ENCODE measurements around the gene CTH.
"Not testable (repeated sequence)": the region's sequence is repeated elsewhere in the genome, so short reads cannot be mapped to it uniquely, and the experiment has no call there.

CTH gene

DNA sequence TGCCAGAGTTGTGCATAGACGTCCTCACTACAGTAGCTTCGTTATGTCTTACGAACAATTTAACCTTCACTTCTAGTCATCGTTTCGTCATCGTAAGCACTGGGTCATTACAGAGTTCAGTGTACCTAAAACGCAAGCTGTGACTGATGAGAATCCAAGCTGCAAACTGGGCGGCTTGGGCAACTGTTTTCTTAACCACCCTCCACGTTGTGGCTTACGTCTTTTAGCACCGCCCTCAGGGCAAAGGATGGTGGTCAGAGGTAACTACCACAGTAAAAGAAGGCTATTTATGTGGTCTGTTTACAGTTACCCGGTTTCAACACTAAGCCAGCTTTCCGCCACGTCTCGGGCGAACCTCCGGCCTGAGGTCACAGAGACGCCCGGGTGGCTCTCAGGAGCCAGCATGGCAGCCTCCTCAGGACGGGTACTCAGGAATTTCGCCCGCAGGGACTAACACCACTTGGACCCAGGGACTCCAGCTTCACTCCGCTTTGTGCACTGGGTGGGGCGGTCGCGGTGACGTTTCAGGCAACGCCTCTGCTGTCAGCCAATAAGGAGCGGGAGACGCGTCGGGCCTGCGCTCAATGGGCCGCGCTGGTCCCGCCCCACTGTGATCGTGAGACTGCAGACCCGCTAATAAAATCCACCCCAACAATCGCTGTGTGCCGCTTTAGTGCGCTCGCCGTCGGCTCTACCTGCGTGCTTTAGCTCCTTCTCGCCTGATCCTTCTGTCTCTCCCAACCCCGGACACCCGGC, at the start of gene CTH:
TSS of gene CTH (plus strand) at position 665 of the 756 bp plus-strand sequence. CDS start 148 bp downstream, outside the sequence.
- peak; percentile 91 for DNase-seq

DNA sequence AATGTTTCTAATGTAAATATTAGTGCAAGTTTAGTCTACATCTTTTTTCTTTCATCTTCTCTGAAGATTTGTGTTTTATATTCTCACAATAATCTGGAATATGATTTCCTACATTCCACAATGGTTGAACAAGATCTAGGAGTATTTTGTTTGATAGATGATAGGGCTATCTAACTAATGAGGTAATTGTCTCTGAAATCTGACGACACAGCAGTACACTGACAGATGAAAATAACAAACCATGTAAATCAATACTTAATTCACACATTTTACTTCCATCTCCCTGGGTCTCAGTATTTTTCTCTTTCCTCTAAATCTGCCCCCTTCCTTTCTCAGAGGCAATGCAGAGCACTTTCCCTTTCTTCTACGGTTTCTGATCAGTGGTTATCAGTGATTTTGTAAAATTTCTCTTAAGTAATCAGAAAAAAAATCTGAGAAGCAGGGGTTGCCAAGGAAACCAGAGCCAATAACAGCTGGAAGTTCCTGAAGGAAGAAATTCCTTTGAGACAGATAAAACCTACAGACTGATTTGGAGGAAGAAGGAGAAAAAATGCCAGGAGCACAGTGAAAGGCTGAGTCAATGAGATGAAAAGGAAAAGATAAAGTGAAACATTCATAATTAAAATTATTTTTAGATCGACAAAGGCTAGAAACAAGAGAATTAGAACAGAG, 49.2 kb upstream of the CTH start:
- no peak for DNase-seq

DNA sequence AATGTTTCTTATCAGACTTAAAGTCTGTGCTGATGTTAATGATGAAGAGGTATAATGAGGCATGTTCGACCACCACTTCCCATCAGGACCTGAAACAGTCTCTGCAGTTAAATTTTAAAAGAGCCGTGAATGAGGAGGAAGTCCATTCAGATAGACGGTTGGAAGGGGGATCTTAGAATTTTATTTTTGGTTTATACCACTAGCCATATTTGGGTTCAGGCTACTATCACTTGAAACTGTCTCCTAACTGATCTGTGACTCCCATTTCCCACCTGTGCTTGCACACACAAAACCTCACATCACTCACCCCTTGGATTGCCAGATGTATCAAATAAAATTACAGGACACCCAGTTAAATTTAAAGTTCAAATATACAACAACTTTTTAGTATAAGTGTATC, 46.6 kb upstream of the CTH start:
- DNase-seq, result no peak

DNA sequence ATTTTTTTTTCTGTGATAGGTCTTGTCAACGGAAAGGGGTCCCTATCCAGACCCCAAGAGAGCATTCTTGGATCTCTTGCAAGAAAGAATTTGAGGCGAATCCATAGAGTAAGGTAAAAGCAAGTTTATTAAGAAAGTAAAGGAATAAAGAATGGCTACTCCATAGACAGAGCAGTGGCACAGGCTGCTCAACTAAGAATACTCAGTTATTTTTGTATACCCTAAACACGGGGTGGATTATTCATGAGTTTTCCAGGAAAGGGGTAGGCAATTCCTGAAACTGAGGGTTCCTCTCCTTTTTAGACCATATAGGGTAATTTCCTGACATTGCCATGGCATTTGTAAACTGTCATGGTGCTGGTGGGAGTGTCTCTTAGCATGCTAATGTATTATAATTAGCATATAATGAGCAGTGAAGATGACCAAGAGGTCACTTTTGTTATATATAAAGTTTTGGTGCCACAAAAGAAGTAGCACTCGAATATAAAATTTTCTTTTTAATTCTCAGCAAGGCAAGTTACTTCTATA, 44.6 kb upstream of the CTH start:
- DNase-seq, result not testable (repeated sequence)

DNA sequence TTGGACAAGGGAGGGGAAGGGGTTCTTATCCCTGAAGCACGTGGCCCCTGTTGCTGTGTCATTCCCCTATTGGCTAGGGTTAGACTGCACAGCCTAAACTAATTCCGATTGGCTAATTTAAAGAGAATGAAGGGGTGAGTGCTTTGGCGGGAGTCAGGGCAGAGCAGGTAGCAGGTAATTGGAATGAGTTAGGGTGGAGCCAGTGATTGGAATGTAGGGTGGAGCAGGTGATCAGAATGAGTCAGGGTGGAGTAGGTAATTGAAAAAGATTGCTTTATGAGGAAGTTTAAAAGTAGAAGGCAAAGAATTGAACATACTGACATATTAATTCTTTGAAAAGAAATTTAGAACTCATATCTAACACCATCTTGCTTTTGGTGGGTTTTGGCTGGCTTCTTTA, 44.1 kb upstream of the CTH start:
- DNase-seq, result not testable (repeated sequence)

DNA sequence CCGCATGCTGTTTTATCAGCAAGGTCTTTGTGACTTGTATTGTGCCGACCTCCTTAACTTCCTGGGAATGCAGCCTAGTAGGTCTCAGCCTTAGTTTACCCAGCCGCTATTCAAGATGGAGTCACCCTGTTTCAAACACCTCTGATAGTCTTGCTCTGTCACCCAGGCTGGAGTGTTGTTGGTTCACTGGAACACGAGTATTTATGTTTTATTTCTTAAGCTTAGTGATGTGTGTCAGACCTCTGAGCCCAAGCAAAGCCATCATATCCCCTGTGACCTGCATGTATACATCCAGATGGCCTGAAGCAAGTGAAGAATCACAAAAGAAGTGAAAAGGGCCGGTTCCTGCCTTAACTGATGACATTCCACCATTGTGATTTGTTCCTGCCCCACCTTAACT, 43.7 kb upstream of the CTH start:
- not testable (repeated sequence) for DNase-seq

DNA sequence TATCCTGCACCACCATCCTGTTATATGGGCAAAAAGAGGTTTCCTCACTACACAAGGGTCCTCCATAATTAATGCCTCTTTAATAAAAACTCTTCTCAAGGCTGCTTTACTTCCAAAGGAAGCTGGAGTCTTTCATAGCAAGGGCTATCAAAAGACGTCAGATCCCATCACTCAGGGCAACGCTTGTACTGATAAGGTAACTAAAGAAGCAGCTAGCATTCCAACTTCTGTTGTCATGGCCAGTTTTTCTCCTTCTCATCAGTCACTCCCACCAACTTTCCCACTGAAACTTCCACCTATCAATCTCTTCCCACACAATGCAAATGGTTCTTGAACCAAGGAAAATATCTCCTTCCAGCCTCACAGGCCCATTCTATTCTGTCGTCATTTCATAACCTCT, 39.5 kb upstream of the CTH start:
- not testable (repeated sequence) for DNase-seq

DNA sequence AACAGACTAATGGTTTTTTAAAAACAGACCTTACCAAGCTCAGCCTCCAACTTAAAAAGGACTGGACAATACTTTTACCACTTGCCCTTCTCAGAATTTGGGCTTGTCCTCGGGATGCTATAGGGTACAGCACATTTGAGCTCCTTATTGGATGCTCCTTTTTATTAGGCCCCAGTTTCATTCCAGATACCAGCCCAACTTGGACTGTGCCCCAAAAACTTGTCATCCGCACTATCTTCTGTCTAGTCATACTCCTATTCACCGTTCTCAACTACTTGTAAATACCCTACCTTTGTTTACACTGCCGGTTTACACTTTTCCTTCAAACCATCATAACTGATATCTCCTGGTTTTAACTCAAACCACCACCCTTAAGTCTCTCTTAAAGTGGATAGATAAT, 38.6 kb upstream of the CTH start:
- DNase-seq, result no peak

DNA sequence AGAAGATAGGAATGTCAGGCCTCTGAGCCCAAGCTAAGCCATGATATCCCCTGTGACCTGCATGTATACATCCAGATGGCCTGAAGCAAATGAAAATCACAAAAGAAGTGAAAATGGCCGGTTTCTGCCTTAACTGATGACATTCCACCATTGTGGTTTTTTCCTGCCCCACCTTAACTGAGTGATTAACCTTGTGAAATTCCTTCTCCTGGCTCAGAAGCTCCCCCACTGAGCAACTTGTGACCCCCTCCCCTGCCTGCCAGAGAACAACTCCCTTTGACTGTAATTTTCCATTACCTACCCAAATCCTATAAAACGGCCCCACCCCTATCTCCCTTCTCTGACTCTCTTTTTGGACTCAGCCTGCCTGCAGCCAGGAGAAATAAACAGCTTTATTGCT, 37.5 kb upstream of the CTH start:
- DNase-seq, result not testable (repeated sequence)

DNA sequence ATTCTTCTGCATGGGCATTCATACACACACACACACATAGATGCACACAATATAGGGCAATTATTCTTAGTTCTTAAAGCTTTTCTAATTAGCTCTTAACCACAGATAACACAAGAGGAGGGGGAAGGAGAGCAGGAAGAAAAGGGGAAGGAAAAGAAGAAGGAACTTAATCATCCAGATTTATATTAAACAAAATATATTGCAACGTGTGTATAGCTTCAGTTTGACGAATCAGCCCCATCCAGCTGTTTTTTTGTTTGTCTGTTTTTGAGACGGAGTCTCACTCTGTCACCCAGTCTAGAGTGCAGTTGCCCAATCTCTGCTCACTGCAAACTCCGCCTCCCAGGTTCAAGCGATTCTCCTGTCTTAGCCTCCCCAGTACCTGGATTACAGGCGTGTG, 34.9 kb upstream of the CTH start:
- DNase-seq, result no peak

DNA sequence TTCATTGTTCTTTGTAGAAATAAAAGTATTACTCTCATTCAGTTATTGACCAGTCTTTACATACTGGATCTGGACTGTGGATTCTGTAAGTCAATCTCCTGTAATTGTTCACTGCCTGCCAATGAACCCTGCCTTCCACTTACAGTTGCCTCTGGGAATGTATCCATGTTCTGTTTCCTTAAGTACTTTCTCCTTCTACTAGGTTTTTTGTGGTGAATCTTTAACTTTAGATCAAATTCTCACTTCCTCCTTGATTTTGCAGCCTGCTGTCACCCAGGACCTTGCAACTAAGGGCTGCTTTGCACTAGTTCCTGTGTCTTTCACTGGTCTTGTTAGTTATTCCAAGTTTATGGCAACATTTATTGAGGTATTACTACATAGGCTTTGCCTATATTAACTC, 28.4 kb upstream of the CTH start:
- DNase-seq, result no peak

DNA sequence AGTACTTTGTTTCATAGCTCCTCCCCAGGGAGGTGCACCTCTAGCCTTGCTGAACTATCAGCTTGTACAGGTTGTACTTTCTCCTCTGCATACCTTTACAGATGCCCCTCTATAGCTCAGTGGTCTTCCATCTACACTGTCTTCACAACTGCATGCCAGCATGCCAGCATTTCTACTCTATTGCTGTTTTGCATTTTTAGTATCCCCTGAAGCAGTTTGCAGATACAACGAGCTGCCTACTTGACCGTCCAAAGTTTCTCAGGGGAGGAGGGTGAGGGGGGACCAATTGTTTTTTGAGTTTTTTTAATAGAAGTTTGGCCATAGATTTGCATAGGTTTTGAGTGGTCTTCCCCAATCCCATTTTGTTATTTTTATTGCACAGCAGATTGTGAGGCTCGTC, 27.6 kb upstream of the CTH start:
- no peak for DNase-seq

DNA sequence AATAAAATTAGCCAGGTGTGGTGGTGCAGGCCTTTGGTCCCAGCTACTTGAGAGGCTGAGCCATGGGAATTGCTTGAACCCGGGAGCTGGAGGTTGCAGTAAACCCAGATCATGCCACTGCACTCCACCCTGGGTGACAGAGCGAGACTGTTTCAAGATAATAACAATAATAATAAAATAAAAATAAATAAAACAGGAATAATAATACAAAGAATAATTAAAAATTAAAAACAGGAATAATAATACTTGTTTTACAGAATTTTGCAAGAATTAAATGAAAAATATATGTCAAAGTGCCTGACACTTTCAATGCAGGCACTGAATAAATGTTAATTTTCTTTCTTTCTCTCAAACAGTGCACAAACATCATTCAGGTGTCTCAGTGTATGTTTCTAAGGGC, 26.5 kb upstream of the CTH start:
- no peak for DNase-seq

DNA sequence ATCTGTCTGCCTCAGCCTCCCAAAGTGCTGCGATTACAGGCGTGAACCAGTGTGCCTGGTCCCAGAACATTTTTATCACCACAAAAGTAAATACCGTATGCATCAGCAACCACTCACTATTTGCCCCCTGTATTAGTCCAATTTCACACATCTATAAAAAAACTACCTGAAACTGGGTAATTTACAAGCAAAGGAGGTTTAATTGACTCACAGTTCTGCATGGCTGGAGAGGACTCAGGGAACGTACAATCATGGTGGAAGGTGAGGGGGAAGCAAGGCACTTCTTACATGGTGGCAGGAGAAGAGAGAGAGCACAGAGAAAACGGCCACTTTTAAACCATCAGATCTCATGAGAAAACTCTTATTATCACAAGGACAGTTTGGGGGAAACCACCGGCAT, 25.6 kb upstream of the CTH start:
- no peak for DNase-seq

DNA sequence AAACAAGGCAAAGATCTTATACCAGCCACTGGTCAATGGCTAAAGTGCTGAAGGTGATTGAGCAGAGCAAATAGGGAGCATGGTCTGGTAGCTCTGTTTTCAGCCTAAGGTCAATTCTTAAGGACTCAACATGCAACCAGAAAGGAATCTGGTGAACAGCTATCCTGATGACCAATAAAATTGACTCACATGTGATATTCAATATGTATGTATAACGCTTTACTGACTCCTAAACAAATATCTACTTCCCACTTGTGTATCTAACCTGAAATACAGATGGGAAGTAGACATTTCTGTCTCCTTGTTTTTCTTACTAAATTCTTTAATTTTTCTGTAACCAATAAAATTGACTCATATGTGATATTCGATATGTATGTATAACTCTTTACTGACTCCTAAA, 24.9 kb upstream of the CTH start:
- DNase-seq, result no peak

DNA sequence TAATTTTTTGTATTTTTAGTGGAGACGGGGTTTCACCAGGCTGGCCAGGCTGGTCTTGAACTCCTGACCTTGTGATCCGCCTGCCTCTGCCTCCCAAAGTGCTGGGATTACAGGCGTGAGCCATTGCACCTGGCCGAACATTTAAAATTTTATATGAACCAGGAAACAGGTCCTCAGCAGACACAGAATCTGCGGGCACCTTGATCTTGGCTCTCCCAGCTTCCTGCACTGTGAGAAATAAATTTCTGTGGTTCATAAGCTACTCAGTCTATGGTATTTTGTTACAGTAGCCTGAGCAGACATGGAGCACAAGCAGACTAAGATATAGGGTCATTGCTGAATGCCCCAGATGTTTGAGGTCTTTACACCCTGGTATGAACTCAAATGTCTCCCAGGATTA, 23.6 kb upstream of the CTH start:
- no peak for DNase-seq

DNA sequence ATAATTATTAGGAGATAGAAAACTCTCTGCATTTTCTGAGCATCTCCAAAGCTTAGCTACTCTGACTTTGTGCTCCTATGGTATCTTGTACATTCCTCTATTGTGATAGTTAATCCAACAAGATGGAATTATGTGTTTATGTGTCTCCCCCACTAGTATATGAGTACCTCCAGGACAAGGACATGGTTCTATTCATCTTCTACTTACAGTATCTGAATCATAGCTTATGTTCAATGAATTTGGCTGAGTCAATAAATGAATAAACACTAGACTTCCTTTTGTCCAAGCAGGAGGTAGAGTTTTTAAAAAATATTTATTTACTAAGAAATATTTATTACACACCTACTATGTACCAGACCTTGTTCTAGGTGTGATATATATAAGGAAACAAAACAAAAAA, 18.4 kb upstream of the CTH start:
- DNase-seq, result no peak

DNA sequence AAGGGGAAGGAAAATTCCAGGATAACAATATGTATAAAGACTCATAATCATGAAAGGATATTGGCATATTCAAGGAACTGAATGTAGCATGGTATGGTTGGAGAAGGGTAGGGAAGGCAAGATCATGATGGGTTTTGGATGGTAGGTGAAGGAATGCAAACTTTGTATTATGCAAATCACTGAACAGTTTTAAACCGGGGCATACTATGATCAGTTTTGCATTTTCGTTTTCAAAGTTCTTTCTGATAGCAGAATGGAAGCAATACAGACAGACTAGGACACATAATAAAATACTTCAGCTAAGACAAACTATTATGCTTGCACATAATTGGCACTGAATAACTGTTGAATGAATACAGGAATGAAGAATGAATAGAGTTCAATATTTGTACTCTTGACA, 14.5 kb upstream of the CTH start:
- DNase-seq, result no peak

DNA sequence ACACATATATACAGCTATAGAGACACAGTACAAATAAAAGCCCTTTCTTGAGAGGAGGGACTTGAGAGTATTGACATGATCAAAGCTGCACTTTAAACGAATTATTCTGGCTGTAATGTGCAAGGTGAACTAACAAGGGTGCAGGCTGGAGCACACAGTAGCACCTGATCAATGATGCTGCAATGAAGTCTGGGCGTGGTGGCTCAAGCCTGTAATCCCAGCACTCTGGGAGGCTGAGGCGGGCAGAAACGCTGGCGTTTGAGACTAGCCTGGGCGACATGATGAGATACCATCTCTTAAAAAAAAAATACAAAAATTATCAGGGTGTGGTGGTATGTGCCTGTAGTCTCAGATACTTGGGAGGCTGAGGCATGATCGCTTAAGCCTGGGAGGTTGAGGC, 14.1 kb upstream of the CTH start:
- no peak for DNase-seq

DNA sequence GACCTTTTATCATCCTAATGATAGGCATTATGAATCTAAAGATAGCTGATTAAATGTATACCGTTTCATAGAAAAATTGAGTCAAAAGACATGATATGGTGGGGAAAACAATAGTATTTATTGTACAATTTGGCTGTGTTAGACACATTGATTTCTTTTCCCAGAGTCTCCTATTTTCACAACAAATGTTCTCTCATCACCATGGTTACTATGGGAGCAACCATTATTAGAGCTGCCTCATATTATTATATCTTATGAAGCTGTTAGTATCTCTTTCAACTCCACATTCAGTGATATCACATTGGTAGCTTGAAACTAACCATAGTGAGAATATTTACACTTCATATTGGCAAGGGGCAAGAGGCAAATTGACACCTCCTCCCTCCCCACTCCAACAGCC, 10.7 kb upstream of the CTH start:
- no peak for DNase-seq

DNA sequence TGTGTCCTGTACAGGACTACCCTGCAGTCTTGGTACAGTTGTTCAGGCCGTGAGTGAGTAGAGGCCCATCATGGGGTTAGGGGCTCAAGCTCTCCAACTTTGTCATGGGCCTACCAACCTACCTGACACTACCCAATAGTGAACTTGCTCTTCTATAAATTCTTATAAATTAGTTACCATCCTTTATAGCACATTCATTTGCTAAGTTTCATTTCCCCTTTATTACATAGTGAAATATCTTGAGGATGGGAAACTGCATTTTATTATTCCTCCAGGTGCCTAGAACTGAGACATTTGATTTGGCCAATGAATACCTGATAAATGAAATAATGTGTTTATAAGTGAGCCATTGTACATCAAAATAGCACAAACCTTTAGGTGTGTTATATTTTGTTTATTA, 9.1 kb upstream of the CTH start:
- no peak for DNase-seq

DNA sequence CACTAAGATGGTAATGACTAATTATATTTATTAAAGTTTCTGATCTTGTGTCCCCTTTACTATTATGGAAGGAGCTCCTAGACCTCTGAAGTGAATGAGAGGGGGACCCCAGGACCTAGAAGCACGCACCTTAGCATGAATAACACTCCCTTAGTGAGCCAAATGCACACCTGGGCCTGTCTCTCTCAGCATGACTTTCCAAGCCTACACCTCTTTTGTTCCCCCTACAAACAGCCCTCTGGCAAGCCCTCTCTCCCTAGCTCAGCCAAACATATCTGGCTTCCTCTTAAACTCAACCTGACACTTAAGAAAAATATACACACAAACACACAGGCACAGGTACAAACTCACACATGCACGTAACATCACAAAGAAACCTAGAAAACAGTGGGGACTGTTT, 7.3 kb upstream of the CTH start:
- DNase-seq, result no peak

DNA sequence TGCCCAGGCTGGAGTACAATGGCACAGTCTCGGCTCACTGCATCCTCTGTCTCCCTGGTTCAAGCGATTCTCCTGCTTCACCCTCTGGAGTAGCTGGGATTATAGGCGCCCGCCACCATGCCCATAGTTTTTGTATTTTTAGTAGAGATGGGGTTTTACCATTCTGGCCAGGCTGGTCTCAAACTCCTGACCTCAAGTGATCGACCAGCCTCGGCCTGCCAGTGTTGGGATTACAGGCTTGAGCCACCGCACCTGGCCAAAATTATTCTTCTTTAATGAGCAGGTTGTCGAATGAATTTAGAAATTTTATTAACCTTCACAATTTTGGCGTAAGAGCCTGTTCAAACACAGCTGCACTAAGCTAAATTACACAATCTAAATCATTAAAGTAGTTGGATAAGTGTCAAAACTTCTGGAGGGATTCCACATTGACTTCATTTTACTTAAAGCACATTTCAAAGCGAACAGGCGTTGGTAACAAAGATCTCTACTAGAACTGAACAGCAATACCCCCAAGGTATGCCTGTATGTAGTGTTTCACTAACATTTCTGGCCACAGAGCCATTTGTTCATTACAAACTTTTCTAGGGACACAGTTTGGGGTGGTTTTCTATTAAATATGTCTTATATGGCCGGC, 5.2 kb upstream of the CTH start:
- no peak for DNase-seq

DNA sequence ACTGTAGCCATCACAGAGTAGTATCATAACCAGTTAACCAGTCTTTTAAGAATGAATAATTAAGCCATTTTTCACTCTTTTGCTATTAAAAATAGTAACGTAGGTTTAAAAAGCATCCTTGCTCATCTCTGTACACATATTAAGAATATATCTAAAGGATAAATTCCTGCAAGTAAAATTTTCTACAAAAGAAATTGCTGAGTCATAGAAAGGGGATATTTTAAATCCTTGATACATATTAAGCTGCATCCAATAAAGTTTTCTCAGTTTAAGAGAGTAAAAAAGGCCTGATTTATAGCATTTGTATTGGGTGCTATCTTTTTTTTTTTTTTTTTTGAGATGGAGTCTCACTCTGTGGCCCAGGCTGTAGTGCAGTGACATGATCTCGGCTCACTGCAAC, 1.9 kb upstream of the CTH start:
- DNase-seq, result no peak
